ENCODE data around the gene RPS29.
"Not testable (repeated sequence)": the region's sequence is repeated elsewhere in the genome, so short reads cannot be mapped to it uniquely, and the experiment has no call there.

Gene RPS29

DNA sequence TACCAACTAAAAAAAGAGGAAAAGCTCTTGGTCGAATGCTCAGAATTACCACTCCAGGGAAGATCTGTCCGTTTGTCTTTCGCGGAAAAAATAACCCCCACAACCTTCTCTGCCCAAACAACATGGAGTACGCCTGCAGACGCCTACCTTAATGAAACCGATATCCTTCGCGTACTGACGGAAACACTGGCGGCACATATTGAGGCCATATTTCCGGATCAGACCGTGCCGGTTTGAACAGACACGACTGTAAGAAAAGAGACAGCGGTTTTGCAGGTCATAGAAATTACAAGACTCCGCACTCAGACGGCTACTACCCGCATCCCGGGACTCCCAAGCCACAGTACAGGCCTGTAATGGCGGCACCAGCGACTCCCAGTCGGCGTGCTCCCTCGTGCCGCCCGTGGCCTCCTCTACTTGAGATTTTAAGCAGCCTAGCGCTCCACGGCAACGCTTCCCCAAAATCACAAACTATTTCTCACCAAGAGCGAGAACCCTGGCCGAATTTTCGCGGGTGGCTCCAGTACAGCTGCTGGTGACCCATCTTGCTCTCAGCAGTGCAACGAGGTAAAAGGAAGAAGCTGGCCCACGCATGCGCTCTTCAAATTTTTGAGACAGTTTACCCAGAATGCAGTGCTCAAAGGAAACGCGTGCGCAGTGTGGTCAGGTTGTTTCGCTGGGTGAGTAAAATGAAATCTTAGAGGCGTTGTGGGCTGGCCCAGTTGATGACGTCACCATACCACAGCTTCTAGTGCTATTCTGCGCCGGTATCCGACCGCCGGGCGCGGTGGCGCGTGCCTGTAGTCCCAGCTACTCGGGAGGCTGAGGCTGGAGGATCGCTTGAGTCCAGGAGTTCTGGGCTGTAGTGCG lies at the start of gene RPS29:
Gene RPS29, minus strand, starts transcription at position 578 of the 870 bp plus-strand sequence. Its CDS starts 34 bp downstream, at position 544.
- DNase-seq (ENCODE audit: low spot score) = peak; percentile 56

DNA sequence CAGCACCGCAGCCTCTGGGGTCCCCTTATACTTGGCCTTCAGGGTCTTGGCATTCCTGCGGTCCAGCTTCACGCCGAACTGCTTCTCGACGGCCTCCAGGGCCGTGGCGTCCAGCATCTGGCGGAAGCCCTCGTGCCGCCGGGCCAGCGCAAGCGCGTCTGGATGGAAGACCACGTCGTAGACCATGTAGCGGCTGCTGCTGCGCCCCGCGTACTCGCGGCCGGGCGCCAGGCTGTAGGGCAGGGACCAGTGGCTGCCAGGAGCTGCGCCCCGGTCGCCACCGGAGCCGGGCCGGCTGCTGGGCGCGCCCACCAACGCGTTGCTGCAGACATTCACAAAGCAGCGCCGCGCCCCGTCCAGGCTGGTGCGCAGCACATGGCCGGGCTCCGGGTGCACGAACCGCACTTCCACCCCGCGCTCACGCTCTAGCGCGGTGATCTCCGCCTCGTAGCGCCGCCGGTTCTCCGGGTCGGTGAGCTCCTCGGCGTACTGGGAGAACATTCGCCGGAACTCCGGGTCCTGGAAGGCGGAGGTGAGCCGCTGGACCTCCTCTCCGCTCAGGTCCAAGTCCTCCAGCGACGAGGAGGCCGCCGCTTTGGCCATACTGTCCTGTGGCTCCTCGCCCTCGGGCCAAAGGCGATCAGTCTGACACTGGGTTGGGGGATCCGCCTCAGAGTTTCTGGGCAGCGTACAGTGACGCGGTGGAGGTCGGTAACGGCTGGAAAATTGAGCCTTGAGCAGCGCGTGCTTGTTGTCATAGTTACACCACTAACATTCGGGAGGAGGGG lies 48.6 kb upstream of the RPS29 start, which contains the start of gene DNAAF2:
Gene DNAAF2, minus strand, starts transcription at position 698 of the 788 bp plus-strand sequence. Its CDS starts 95 bp downstream, at position 603.
- DNase-seq (ENCODE audit: low spot score) = peak; percentile 29

DNA sequence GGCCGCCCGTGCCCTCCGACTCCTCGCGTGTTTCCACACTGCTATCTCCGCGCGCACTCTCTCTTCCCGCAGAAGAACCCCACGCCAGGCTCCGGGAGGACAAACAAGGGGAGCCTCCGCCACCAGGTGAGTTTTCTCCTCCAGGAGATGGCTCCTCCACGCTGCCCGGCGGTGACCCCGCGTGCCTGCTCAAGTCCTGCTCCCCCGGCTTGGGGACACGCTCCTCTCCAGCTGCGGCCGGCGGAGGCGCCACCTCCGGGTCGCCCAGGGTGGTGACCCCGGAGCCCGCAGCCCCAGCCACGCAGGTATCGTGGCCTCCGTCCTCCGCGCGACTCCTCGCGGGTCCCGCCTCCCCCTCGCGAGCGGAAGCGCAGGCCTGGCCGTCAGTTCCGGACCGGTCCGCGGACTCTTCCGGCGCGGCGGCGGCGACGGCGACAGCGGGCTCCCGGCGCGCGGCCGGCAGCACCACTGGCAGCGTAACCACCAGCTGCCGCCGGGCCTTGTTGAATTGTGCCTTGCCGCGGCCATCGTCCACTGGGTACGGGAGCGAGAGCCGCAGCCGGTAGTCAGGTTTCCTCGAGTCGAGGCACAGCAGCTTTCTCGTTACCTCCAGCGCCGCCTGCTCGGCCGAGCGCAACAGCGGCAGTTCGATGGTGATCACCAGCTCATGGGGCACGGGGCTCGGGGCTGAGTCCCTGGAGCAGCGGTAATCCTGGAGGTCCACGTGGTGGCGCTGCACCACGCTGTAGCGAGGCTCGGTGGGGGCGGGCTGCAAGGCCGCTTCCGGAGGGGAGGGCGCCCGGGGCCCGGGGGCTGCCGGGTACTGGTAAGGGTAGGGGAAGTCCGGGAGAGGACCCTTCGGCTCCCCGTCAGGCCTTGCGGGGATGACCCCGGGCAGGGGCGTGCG lies 47.7 kb upstream of the RPS29 start:
- DNase-seq (ENCODE audit: low spot score) = peak; percentile 77

DNA sequence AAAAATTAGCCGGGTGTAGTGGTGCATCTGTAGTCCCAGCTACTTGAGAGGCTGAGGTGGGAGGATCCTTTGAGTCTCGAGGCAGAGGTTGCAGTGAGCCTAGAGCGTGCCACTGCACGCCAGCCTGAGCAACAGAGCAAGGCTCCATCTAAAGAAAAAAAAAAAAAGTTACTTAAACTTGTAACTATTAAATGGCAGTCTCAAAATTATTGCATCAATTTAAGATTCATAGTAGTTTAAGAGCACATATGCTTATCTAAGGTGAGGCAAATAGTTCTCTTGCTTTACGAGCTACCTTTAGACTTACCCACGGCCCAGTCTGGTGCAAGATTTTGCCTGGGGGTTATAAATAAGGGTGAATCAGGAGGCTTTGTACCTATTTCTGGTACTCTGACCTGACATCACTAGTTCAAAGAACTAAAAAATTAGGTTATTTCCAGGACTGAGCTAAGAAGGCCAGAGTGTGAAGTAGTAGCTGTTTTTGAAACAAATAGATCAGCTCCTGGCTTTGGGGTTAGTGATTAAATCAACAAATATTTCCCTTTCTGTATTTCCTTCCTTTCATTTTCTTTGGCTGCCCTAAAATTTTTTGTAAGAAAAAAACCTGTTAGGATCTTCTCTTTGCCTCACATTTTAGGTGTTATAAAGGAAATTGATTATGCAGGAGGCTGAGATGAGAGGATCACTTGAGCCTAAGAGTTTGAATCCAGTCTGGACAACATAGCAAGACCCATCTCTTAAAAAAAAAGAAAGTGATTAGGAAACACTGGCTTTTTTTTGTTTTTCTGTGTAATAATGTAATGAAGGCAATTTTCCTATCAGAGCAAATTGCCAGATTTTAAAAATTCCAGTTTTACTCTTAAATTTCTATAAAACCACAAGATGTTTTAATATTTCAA lies 38.0 kb upstream of the RPS29 start:
- DNase-seq (ENCODE audit: low spot score) = no peak

DNA sequence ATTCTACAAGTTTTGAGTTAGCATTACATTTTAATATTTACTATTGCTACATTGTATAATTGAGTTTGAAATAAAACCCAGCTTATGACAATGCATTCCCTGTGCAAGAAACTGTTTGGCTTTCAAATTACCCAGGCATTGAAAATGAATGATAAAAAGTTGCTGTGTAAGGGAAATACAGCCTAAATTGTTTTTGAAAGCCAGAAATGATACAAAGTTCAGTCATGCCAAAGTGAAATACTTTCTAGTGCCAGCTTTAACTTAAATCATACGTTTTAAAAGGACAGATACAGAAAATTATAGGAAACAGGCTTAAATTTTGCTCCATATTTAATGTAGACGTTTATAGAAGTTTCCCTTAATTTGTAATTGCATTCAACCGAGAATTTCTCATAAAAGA lies 37.2 kb upstream of the RPS29 start:
- DNase-seq (ENCODE audit: low spot score) = no peak

DNA sequence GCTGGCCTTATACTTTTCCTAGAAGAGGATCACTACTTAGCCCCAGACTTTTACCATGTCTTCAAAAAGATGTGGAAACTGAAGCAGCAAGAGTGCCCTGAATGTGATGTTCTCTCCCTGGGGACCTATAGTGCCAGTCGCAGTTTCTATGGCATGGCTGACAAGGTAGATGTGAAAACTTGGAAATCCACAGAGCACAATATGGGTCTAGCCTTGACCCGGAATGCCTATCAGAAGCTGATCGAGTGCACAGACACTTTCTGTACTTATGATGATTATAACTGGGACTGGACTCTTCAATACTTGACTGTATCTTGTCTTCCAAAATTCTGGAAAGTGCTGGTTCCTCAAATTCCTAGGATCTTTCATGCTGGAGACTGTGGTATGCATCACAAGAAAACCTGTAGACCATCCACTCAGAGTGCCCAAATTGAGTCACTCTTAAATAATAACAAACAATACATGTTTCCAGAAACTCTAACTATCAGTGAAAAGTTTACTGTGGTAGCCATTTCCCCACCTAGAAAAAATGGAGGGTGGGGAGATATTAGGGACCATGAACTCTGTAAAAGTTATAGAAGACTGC lies 35.9 kb upstream of the RPS29 start:
- DNase-seq (ENCODE audit: low spot score) = no peak

DNA sequence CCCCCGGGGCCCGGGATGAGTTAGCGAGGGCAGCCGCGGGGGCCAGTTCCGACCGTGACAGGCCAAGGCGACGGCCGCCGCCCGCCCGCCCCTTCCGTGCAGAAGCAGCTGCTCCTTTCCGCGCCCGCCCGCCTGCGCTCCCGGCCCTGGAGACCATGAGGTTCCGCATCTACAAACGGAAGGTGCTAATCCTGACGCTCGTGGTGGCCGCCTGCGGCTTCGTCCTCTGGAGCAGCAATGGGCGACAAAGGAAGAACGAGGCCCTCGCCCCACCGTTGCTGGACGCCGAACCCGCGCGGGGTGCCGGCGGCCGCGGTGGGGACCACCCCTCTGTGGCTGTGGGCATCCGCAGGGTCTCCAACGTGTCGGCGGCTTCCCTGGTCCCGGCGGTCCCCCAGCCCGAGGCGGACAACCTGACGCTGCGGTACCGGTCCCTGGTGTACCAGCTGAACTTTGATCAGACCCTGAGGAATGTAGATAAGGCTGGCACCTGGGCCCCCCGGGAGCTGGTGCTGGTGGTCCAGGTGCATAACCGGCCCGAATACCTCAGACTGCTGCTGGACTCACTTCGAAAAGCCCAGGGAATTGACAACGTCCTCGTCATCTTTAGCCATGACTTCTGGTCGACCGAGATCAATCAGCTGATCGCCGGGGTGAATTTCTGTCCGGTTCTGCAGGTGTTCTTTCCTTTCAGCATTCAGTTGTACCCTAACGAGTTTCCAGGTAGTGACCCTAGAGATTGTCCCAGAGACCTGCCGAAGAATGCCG lies 35.1 kb upstream of the RPS29 start:
- DNase-seq (ENCODE audit: low spot score) = no peak

DNA sequence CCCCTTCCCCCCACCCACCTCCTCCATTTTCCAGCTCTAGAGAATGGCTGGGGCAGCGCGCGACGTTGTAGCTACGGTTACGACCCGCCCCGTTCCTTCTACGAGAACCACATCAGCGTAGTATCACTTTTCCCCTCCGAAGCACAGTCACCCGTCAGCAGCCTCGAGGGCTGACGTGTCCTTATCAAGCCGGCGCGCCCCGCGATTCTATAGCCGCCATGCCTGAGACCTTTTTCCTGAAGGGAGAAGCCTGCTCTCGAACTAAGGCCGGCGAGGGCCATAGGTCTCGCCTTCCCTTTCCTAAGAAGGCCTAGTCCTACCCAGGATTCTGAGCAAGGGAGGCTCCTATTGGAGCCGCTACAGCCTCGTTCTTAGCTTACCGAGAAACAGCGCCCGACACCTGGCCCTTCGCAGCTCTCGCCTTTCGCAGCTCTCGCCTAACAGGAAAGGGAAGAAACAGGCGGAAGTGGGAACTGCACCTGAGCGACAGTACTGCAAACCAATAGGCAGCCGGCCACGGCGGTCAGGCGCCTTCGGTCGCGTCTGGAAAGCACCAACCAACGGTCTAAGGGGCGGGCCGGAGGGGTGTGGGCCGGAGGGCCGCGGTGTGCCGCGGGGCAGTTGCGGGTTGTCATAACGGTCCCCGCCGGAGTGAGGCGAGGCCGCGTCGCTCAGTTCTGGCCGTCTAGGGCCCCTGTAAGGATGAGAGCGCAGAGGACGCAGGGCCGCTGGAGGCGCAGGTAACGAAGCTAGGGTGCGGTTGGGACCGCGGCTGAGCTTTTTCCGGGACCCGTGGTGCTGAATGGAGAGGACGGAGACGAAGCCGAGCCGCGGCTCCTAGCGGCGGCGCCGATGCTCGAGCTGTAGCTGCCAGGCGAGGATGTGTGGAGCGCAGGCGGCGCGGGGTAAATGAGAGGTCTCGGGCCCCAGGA lies 34.3 kb upstream of the RPS29 start, which contains the start of the genes MGAT2 and RPL36AL:
Gene MGAT2, plus strand, starts transcription at position 618 of the 932 bp plus-strand sequence. CDS start 470 bp downstream, outside the sequence.
Gene RPL36AL, minus strand, starts transcription at position 445 of the 932 bp plus-strand sequence. CDS start 1,522 bp downstream, outside the sequence.
- peak; percentile 91 for DNase-seq (ENCODE audit: low spot score)

DNA sequence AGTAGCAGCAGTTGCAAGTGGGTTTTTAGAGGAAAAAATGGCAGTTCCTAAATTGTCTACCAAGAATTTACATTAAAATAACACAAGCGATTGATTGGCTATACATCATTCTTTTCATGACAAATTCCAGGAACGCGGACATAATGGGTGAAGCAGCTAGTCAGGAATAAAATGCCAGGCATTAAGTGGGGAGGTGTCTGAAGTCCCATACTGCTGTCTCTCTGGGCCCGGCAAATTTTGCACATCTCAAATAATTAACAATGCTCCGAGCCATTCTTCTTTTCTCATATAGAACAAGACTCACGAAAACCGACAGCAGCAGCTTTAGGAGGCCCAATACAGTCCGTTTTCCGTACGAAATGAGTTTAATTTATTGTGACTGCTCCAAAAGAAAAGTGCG lies 33.5 kb upstream of the RPS29 start:
- no peak for DNase-seq (ENCODE audit: low spot score)

DNA sequence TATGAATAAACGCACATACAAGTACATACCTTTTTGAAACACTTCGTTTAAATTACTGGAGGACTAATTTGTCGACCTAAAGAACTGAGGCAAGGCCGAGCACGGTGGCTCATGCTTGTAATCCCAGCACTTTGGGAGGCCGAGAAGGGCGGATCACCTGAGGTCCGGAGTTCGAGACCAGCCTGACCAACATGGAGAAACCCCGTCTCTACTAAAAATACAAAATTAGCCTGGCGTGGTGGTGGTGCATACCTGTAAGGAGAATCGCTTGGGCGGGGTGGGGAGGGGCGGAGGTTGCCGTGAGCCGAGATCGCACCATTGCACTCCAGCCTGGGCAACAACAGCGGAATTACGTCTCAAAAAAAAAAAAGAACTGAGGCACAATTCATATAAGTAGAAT lies 33.1 kb upstream of the RPS29 start:
- DNase-seq (ENCODE audit: low spot score) = not testable (repeated sequence)

DNA sequence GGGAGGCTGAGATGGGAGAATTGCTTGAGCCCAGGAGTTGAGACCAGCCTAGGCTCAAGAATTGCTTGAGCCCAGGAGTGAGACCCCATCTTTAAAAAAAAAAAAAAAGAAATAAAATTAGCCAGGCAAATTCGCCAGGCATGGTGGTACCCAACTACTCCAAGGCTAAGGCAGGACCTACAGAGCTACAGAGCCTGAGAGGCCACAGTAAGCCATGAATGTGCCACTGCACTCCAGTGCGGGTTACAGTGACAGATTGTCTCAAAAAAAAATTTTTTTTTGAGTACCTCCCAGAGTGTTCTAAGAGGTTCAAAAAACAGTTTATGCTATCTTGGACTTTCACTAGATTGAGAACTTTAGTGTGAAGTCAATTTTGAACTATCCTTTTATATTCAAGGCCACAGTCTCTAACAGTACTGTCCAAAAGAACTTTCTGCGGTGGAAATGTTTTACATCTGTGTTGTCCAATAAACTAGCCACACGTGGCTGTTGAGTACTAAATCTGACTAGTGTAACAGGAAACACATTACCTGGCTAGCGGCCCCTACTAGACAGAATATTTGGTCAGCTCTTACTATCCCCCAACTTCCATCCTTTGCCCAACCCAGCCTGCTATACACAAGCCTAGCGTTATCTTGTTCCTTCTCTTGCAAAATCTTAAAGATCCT lies 31.8 kb upstream of the RPS29 start:
- no peak for DNase-seq (ENCODE audit: low spot score)

DNA sequence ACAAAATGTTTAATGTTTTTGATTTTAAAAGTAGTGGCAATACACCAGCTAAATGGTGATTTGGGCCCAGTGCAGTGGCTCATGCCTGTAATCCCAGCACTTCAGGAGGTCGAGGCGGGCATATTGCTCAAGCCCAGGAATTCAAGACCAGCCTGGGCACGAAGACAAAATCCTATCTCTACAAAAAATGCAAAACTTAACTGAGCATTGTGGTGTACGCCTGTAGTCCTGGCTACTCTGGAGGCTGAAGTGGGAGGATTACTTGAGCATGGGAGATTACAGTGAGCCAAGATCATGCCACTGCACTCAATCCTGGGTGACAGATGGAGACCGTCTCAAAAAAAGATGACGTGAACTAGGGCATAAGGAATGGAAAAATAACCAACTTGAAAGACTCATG lies 29.6 kb upstream of the RPS29 start:
- no peak for DNase-seq (ENCODE audit: low spot score)

DNA sequence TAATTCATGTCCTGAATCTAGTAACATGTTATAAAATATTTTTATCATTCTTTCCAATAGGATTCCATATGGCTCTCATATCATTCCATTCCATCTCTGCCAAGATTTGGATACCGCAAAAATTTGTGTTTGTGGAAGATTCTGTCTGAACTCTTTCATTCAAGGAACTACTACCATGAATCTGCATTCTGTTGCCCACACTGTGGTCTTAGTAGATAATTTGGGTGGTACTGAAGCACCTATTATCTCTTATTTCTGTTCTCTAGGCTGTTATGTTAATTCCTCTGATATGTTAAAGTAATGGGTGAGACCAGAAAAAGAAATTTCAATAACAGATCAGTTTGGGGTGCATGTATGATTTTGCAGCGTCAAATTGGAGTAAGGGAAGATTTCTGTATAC lies 28.0 kb upstream of the RPS29 start:
- no peak for DNase-seq (ENCODE audit: low spot score)

DNA sequence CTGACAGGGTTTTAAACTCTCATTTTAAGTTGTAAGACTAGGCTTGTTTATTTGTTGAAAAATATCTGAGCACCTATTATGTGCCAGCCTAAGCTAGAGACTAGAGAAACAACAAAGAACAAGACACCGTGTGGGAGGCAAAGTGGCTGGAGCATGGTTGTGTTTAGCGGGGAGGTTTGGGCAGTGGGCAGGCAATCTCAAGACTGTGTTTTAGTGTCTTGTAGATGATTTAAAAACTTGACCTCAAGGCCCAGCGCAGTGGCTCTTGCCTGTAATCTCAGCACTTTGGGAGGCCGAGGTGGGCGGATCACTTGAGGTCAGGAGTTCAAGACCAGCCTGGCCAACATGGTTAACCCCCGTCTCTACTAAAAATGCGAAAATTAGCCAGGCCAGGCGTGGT lies 26.5 kb upstream of the RPS29 start:
- no peak for DNase-seq (ENCODE audit: low spot score)

DNA sequence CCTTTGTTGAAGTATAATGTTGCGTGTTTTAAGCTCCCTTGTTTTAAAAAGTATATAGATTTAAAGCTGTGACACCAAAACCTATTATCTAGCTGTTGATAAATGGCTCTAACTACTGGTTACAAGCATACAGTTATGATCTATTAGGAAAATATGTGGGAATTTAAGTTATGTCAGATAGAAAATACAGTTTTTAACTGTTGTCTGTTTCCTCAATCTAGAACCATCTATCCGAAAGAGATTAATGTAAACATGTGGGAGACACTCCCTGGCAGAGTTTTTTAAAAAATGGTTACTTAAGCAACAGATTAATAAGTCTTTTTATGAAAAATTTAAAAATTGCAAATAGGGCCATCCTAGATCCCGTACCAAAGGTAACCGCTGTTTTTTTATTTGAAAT lies 26.1 kb upstream of the RPS29 start:
- no peak for DNase-seq (ENCODE audit: low spot score)

DNA sequence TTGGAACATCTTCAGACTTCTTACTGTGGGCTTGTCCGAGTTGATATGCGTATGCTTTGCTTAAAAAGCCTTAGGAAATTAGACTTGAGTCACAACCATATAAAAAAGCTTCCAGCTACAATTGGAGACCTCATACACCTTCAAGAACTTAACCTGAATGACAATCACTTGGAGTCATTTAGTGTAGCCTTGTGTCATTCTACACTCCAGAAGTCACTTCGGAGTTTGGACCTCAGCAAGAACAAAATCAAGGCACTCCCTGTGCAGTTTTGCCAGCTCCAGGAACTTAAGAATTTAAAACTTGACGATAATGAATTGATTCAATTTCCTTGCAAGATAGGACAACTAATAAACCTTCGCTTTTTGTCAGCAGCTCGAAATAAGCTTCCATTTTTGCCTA lies 21.4 kb upstream of the RPS29 start:
- DNase-seq (ENCODE audit: low spot score) = no peak

DNA sequence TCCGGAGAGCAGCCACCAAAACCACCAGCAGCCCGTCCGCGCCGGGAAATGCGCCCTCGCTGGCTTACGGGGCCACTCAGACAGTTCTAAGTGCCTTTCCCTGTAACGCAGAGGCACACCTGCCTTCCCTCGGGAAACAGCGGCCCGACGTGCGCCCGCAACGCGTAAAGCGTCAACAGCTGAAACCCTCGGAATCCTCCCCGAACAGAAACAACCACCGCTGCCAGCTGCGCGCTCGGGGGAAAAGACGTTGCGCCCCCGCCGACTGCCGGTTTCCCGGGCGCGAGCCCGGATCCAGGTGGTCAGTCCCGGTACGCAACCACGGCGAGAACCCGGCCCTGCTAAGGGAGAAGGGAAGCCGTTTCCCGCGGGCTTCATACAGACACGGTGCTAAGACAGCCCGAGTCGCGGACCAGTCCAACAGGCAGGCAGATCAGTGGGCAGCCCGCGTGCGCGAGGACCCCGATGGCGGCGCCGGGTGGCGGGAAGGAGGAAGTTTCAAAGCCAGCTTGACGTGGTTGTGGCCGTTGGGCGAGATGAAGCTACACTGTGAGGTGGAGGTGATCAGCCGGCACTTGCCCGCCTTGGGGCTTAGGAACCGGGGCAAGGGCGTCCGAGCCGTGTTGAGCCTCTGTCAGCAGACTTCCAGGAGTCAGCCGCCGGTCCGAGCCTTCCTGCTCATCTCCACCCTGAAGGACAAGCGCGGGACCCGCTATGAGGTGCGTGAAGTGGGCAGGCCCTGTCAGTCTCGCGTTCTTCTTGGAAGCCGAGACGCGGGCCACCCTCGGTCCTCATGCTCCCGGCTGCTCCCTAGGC lies 12.5 kb upstream of the RPS29 start, which contains the start of gene LRR1:
Gene LRR1, plus strand, starts transcription at position 456 of the 816 bp plus-strand sequence. Its CDS starts 81 bp downstream, at position 537.
- DNase-seq (ENCODE audit: low spot score) = peak; percentile 56
